GM13977 (cell line): Measurements from ENCODE around the gene EFNA4.

ENCODE experiments used
- DNase-seq: peaks from one replicate; pipeline ENCODE4 v3.0.0; 2012; ENCODE audit warnings: low spot score
- in situ Hi-C: fragments of 300-500 bp; cut with MboI; formaldehyde crosslinking; loops from one replicate; pipeline ENCODE4 v1.12.0; 2022; ENCODE audit warnings: low sequenced_read_pairs, low pct_unique_long_range_greater_than_20kb, mixed read lengths, inconsistent platforms; ENCODE audit not compliant: unreplicated experiment
- TF ChIP-seq, protein P1 (sequence below): IDR thresholded peaks from 2 replicates; pipeline ENCODE4 v1.5.1; 2012; ENCODE audit warnings: mild to moderate bottlenecking, control low read depth; ENCODE audit not compliant: insufficient read depth; ENCODE audit errors: extremely low read depth, missing control alignments

The EFNA4 gene

DNA sequence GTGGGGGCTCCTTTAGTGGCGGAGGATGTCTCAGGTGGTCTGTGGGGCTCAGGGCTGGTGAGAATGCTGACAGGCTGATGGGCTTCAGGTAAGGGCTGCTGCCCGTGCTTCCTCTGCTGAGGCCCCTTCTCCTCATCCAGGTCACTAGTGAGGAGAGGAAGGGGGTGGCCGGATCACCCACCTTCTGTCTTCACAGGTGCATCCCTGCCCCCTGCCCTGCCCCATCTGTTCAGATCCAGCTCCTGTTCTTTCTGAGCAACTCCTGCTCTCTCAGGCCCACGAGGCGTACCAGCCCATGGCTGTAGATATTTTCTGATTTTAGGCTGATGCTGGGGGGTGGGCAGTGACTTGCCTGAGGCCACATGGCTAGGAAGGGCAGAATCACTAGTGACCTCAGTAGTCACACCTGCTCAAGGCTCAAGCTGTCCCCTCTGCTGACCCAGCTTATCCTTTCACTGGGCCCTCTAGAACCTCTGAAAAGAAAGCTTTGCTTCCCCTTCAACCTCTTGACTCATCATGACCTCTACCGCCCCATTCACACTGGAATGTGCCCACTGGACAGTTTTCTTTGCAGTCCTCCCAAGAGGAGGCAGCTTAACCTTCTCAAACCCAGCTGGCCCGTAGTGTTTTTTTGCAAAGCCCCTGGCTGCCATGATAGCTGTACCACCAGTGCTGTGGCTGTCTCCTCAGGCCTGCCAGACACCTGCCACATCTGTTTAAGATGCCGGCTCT lies 44.8 kb upstream of the EFNA4 start:
- in situ Hi-C loops, result no loop called here
- TF ChIP-seq, protein P1, sequence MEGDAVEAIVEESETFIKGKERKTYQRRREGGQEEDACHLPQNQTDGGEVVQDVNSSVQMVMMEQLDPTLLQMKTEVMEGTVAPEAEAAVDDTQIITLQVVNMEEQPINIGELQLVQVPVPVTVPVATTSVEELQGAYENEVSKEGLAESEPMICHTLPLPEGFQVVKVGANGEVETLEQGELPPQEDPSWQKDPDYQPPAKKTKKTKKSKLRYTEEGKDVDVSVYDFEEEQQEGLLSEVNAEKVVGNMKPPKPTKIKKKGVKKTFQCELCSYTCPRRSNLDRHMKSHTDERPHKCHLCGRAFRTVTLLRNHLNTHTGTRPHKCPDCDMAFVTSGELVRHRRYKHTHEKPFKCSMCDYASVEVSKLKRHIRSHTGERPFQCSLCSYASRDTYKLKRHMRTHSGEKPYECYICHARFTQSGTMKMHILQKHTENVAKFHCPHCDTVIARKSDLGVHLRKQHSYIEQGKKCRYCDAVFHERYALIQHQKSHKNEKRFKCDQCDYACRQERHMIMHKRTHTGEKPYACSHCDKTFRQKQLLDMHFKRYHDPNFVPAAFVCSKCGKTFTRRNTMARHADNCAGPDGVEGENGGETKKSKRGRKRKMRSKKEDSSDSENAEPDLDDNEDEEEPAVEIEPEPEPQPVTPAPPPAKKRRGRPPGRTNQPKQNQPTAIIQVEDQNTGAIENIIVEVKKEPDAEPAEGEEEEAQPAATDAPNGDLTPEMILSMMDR, result no peak
- no peak for DNase-seq

DNA sequence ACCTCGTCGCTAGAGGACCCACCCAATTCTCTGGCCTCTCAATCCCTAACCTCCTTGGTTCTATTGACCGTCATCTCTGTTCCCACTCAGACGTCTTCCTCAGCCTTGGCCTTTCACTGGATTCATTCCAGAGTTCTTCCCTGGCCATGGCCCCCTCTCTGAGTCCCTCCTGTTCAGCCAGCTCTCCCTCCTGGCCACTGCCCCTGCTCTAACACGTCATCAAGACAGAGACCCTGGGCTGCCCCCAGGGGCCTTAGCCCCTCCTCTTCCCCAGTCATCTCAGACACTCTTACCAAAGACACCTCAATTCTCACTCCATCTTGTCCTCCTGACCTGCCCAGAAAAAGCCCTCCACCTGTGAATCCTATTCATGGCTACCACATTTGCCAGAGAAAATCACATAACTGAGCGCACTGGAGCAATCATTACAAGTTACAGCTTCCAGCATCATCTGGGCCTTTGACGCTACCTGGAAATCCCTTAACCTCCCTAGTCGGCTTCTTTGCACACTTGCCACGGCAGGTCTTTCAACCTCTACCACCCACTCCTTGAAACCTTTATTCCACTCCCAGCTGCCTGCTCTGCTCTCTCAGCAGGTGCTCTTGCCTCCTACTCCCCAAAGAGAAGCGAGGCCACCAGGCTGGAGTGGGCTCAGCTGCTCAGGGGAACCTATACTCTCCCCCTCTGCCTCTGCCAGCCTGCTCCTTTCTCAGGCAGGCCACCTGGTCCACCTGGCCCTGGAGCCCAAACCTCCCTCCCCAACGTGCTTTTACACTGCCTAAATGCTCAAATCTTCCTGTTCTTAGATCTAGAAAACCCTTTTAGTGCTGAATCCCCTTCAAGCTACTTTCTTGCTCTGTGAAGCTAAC lies 43.9 kb upstream of the EFNA4 start:
- DNase-seq, result no peak
- TF ChIP-seq, protein P1, result no peak
- in situ Hi-C loops, result no loop called here

DNA sequence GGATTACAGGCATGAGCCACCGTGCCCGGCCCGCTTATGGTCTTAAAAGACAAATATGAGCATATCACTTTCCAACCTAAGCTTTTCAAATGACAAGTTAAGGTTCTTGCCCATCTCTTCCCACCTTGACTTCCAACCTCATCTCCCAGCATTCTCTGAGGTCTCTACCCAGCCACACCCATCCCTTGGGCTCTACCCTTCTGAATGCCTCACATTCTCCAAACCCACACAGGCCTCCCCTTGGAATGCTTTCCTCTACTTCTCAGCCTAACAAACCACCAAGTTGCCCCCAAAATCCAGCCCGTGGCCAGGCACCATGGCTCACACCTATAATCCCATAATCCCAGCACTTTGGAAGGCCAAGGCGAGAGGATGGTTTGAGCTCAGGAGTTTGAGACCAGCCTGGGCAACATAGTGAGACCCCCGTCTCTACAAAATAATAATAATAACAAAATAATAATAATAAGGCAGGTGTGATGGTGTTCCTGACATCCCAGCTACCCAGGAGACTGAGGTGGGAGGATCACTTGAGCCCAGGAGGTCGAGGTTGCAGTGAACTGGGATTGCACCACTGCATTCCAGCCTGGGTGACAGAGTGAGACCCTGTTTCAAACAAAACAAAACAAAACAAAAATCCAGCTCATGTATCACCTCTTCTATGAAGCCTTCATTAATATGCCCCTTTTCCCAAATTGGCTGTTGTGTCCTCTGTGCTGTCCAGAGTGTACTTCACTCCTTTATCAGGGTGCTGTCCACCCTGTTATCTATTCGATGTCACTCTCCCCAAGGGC lies 41.2 kb upstream of the EFNA4 start:
- TF ChIP-seq, protein P1, result no peak
- DNase-seq, result no peak
- in situ Hi-C loops, result no loop called here

DNA sequence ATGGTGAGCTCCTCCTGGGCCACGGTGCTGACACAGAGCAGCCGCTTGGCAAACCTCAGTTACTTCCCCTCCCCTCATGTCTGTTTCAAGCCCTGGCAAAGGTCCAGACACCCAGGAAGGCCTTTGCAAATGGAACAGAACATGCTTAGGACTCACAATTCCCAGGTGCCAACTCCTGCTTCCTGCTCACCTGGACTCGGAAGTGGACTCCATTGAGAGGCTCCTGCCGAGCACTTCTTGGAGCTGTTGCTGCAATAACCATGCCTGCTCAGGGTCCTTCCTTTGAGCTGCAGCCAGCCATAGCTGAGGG lies 40.7 kb upstream of the EFNA4 start:
- in situ Hi-C loops, result no loop called here
- no peak for DNase-seq
- TF ChIP-seq, protein P1, result no peak

DNA sequence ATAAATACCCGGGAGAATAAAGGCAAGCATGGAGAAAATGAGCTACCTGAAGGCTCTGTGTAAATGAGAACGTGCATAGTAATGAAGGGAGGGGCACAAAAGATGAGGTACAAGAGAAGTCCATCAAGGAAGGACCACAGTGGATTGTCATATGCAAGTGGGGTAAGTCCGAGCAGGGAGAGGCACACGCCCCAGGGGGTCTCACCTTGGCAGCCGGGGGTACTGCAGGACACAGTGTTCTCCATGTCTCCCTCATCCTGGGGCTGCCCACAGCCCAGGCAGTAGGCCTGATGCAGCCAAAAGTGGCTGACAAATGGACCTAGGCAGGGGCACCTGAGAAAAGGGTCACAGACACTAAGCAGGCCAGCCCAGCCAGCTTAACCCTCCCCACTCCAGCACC lies 39.9 kb upstream of the EFNA4 start:
- in situ Hi-C loops, result no loop called here
- DNase-seq, result no peak
- TF ChIP-seq, protein P1, result no peak

DNA sequence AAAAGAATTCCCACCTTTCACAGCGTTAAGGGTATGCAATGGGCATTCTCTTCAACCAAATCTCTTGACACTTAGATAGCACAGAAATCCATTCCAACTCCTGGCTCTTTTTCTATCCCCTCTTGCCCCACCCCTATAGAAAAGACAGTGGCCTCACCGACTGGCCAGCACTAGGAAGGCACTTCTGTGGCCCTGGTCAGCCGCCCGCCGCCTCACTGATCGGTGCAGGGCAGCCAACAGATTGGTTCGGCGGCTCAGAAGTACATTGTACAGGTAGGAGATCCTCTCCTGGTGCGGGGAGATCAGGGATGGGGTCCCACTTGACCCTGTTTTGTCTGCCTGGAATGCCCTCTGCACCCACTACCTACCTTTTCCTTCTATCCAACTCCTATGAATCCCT lies 39.2 kb upstream of the EFNA4 start:
- TF ChIP-seq, protein P1, result no peak
- in situ Hi-C loops, result no loop called here
- no peak for DNase-seq
